Measurements from ENCODE around the gene FAM209B. TPM values are rescaled to one million over a fixed set of nuclear protein-coding genes. Genes with fewer than 3 reads are reported as not detected.
"Not testable (repeated sequence)": the region's sequence is repeated elsewhere in the genome, so short reads cannot be mapped to it uniquely, and the experiment has no call there.

Gene FAM209B, protein sequence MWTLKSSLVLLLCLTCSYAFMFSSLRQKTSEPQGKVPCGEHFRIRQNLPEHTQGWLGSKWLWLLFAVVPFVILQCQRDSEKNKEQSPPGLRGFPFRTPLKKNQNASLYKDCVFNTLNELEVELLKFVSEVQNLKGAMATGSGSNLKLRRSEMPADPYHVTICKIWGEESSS
- not detected in 2 replicates for total RNA-seq (2014; rRNA removed; shearing (Covaris generic))

DNA sequence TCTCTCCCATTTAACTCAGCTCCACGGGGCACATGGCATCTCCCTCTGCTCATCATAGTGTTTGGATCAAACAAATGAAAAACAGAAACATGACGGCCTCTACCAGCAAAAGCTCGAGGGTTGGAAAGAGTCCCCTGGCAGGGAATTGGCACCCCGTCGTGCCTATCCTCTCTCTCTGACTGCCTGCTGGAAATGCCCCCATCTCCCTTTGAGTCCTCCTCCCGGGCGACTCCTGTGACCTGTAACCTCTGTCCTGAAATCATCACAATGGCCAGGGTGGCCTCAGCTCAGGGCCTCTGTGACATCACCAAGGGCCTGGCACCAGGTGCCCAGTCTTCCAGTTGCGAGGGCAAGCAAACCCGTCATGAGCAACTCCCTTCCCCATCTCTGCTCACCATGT is at the start of gene FAM209B:
FAM209B (plus strand) TSS at position 301 of the 400 bp plus-strand sequence; CDS start at position 397, 96 bp downstream.
- not testable (repeated sequence) for H3K27ac ChIP-seq; DNase-seq (ENCODE audit: low read depth in 1 of 2, low spot score in 2 of 2); H3K4me1 ChIP-seq (replicated peaks); H3K9me3 ChIP-seq (replicated peaks); H3K36me3 ChIP-seq; H3K27me3 ChIP-seq (replicated peaks); H3K4me3 ChIP-seq

DNA sequence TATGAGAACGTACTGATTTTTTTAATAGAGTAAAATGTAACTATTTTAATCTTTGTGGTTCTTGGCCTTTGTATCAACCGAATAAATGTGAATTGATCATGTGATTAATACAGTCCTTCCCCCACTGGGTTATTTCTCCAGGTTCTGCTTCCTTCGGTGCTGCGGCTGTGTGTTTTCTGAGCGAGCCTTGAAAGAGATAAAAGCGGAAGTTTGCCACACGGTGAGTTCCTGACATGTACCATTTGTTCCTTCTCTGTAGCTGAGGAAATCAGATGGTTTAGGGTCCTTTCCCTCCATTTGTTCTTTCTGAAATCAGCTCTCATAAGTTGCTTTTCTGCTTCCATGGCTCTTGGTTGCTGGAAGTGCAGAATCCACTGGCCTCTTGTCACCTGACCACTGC is 49.1 kb upstream of the FAM209B start:
- no peaks in the 10 kb centered on the region for H3K4me1 ChIP-seq (replicated peaks)
- peaks cover 94% of the 10 kb centered on the region for H3K36me3 ChIP-seq
- no peak for DNase-seq (ENCODE audit: low read depth in 1 of 2, low spot score in 2 of 2)
- no peaks in the 10 kb centered on the region for H3K27me3 ChIP-seq (replicated peaks)
- no peak overlapping the region for H3K27ac ChIP-seq
- no peak overlapping the region for H3K4me3 ChIP-seq
- H3K9me3 ChIP-seq (replicated peaks) = no peaks in the 10 kb centered on the region

DNA sequence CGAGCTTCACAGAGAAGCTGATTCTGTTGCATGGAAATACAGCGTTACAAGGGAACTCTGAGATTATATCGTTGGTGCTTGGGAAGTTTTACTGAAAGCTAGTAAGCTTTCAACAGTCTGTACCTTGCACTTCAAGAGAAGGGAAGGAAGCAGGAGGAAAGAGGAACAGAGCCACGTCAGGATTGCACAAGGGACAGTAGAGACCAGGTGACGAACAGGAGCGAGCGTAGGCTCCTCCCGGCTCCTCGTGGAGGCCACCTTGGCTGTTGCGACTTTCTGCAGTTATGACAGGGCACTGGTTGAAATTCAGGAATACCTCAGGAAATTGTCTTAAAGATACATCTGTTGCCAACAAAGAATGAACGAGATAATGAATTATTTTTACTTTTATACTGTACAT is 45.8 kb upstream of the FAM209B start:
- no peak overlapping the region for H3K4me3 ChIP-seq
- H3K4me1 ChIP-seq (replicated peaks) = no peaks in the 10 kb centered on the region
- H3K9me3 ChIP-seq (replicated peaks) = no peaks in the 10 kb centered on the region
- H3K27ac ChIP-seq = no peak overlapping the region
- DNase-seq (ENCODE audit: low read depth in 1 of 2, low spot score in 2 of 2) = no peak
- H3K36me3 ChIP-seq = peaks cover 89% of the 10 kb centered on the region
- H3K27me3 ChIP-seq (replicated peaks) = no peaks in the 10 kb centered on the region

DNA sequence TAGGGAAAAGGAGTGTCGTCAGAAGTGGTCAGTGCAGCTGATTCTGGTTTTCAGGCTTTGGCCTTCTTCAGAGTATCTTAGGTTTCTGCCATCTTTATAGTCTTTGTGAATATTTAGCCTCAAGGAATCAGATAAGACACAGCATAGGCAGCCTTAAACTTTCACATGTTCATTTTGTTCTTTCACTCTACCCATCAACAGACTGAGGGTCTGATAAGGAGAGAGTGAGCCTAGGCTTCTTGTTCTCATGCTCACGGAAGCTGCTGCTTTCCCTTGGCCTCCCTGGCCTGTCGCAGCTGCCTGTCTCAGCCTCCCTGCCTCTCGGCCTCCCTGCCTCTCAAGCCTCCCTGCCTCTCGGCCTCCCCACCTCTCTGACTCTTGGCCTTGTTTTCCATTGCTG is 44.5 kb upstream of the FAM209B start:
- H3K27me3 ChIP-seq (replicated peaks) = no peaks in the 10 kb centered on the region
- no peak overlapping the region for H3K27ac ChIP-seq
- DNase-seq (ENCODE audit: low read depth in 1 of 2, low spot score in 2 of 2) = no peak
- no peaks in the 10 kb centered on the region for H3K9me3 ChIP-seq (replicated peaks)
- peaks cover 82% of the 10 kb centered on the region for H3K36me3 ChIP-seq
- H3K4me1 ChIP-seq (replicated peaks) = no peaks in the 10 kb centered on the region
- no peak overlapping the region for H3K4me3 ChIP-seq

DNA sequence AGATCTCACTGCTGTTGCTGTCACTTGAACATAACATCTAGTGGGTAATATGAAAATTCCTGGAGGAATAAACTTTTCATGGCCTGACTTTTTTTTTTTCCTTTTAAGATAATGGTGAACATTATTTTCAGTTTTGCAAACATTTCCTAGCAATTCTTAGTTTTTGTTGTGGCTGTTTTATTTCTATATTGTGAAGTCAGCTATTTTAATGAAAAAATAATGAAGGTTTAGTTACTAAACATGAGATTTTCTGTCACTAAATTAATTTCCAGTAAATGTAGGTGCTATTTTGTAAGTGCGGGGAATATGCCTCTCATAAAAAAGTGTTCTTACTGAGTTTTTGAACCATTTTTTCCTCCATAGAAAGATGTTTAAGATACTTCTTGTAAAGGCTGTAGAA is 31.9 kb upstream of the FAM209B start:
- H3K27ac ChIP-seq = no peak overlapping the region
- no peak overlapping the region for H3K4me3 ChIP-seq
- H3K36me3 ChIP-seq = peaks cover 33% of the 10 kb centered on the region
- H3K9me3 ChIP-seq (replicated peaks) = no peaks in the 10 kb centered on the region
- H3K4me1 ChIP-seq (replicated peaks) = no peaks in the 10 kb centered on the region
- no peaks in the 10 kb centered on the region for H3K27me3 ChIP-seq (replicated peaks)
- no peak for DNase-seq (ENCODE audit: low read depth in 1 of 2, low spot score in 2 of 2)

DNA sequence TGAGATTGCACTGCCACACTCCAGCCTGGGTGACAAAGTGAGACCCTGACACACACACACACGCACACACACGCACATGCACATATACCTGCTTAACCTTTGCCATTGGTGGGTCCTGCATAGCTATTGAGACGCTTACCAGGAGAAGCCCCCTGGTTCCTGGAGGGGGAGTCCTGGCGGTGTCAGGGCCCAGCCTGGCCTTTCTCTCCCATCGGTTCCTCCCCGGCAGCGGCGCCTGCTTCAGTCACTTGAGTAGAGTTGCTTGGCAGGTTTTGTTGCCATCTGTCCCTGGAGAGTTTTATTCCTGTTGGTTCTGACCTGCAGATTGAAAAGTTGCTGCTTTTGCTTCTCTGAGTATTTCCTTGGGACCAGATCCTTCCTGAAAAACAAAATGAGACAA is 29.1 kb upstream of the FAM209B start:
- Histone ChIP-seq H3K9me3 (replicated peaks) (no peaks in the 10 kb centered on the region), H3K4me3 (no peak overlapping the region), H3K27me3 (replicated peaks) (no peaks in the 10 kb centered on the region), H3K27ac (no peak overlapping the region), H3K36me3 (peaks cover 15% of the 10 kb centered on the region), H3K4me1 (replicated peaks) (no peaks in the 10 kb centered on the region)
- DNase-seq (ENCODE audit: low read depth in 1 of 2, low spot score in 2 of 2) = no peak

DNA sequence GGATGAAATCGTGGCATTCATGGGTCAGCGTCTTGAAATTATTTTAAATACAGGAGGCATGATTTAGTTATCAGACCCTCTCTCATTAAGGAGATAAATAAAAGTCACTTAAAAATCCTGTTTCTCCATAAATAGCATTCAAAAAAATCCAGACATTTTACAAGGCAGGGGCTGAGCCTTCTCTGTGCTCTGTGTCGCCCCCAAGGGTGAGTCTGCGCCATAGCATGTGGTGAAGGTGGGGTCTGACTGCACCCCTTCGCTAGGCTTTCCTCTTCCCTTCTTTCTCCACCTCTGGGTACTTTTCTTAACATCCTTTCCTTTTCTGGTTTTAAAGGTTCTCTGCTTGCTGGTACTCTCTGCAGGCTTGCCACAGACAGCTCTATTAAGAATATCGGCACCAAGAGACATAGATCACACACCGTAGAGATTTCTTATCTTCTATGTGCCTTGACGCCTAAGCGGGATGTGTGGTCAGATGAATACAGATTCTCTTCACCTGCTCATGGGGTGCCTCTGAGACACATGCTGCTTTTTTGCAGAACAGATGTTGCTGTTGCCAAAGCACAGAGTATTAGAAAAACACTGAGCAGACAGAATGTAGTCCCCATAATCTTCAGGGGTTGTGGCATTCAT is 28.6 kb upstream of the FAM209B start:
- Histone ChIP-seq H3K4me1 (replicated peaks) (no peaks in the 10 kb centered on the region), H3K27ac (no peak overlapping the region), H3K9me3 (replicated peaks) (no peaks in the 10 kb centered on the region), H3K27me3 (replicated peaks) (no peaks in the 10 kb centered on the region), H3K36me3 (peaks cover 15% of the 10 kb centered on the region), H3K4me3 (no peak overlapping the region)
- no peak for DNase-seq (ENCODE audit: low read depth in 1 of 2, low spot score in 2 of 2)

DNA sequence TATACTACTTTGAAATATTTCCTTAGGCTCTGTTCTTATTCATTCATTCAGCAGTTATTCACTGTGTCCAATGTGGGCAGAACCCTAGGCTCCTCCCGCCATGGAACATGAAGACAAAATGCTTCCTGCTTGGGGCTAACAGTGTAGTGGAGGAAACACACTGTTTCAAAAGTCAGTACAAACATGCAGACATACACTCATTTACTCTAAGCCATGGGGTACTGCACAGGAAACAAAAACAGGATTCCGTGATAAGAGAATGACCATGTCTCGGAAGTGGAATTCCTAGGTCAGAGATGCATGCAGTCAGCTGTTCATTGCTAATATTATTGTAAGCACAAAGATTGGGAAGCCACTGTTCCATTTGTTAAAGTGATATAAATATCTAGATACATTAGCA is 26.9 kb upstream of the FAM209B start:
- no peaks in the 10 kb centered on the region for H3K27me3 ChIP-seq (replicated peaks)
- peaks cover 15% of the 10 kb centered on the region for H3K36me3 ChIP-seq
- H3K4me1 ChIP-seq (replicated peaks) = no peaks in the 10 kb centered on the region
- no peak overlapping the region for H3K4me3 ChIP-seq
- no peak overlapping the region for H3K27ac ChIP-seq
- H3K9me3 ChIP-seq (replicated peaks) = no peaks in the 10 kb centered on the region
- no peak for DNase-seq (ENCODE audit: low read depth in 1 of 2, low spot score in 2 of 2)

DNA sequence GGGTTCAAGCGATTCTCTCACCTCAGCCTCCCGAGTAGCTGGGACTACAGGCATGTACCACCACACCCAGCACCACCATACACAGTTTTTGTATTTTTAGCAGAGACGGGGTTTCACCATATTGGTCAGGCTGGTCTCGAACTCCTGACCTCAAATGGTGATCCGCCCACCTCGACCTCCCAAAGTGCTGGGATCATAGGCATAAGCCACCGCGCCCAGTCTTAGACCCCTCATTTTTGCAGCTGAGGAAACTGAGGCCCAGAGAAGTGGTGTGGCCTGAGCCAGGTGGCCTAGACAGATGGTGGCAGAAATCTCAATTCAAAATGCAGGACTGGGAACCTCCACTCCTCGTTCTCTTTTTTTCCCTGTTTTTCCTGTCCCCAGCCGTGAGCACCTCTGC is 21.1 kb upstream of the FAM209B start:
- Histone ChIP-seq H3K27ac (no peak overlapping the region), H3K4me3 (no peak overlapping the region), H3K9me3 (replicated peaks) (no peaks in the 10 kb centered on the region), H3K27me3 (replicated peaks) (no peaks in the 10 kb centered on the region), H3K36me3 (peaks cover 27% of the 10 kb centered on the region), H3K4me1 (replicated peaks) (no peaks in the 10 kb centered on the region)
- DNase-seq (ENCODE audit: low read depth in 1 of 2, low spot score in 2 of 2) = no peak

DNA sequence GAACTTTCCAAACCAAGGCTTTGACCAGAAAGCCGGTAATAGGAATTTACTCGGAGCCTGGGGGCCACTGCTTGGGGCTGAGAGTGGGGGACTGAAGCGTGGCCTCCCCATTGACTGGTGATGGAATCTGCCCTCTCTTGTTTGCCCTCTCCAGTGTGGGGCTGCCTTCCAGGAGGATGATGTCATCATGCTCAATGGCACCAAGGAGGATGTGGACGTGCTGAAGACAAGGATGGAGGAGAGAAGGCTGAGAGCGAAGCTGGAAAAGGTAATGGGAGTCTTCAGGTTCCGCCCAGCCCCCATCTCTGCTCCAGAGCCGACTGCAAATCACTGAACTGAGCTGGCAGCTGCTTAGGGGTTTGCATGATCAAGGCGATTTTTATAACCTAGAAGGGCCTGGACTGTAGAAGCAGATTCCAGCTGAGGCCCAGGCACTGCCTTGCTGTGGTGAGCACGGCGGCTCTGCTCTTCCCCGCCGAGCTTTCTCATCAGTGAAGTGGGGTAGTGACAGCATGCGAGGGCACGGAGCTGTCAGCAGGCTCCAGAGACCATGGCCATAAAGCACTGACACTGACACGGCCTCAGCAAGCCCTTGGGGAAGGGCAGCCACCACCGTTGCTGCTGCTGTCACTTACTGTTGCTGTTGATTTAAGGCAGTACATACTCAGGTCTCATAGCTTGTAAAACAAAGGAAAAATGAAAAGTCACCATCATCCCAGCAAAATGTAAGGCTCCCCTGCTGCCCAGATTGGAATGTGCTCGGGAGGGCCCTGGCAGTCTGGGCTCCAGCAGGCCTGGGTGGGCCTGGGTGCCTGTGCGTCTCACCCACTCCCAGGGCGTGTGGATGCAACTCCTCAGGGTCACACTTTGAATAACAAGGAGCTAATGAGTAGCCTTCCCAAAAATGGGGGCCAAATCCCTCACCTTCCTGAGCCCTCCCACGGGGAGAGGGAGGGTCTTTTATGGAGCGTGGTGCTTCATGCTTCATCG is 19.6 kb upstream of the FAM209B start:
- no peak overlapping the region for H3K4me3 ChIP-seq
- no peaks in the 10 kb centered on the region for H3K27me3 ChIP-seq (replicated peaks)
- no peak overlapping the region for H3K27ac ChIP-seq
- no peak for DNase-seq (ENCODE audit: low read depth in 1 of 2, low spot score in 2 of 2)
- H3K4me1 ChIP-seq (replicated peaks) = no peaks in the 10 kb centered on the region
- peaks cover 42% of the 10 kb centered on the region for H3K36me3 ChIP-seq
- no peaks in the 10 kb centered on the region for H3K9me3 ChIP-seq (replicated peaks)

DNA sequence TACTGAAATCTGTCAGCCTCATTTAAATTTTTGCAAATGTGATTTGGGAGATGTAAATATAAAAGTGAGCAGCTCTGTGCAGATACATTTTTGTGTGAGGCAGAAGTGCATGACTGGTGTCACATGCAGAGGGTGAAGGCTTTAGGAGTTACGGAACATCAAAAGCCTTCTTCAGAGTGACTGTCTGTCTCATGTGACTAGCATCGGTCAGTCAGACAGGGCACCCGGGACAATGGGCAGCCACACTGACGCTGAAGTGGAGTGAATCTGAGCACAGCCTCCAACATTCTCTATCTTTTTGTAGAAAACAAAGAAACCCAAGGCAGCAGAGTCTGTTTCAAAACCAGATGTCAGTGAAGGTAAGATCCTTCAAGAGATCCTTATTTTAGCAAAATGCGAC is 16.4 kb upstream of the FAM209B start:
- no peaks in the 10 kb centered on the region for H3K27me3 ChIP-seq (replicated peaks)
- DNase-seq (ENCODE audit: low read depth in 1 of 2, low spot score in 2 of 2) = no peak
- no peaks in the 10 kb centered on the region for H3K4me1 ChIP-seq (replicated peaks)
- peaks cover 13% of the 10 kb centered on the region for H3K9me3 ChIP-seq (replicated peaks)
- H3K27ac ChIP-seq = no peak overlapping the region
- no peak overlapping the region for H3K4me3 ChIP-seq
- H3K36me3 ChIP-seq = peaks cover 66% of the 10 kb centered on the region

DNA sequence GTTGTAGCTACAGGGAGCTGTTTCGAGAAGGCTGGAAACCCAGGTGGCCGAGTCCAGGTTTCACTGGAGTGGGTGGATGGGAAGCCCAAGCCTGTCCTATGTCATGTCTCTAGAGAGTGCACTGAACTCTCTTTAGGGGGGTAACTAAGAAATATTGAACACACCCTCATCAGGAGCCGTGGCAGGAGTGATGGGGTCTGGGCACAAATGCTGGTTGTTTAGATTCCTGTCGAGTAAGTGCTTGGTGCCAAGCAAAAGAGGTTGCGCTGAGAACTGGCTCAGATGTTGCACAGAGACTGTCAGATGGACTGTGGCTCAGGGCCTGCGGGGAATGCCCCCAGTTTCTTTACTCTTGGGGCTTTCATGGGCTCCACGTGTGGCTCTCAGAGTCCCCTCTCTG is 15.8 kb upstream of the FAM209B start:
- H3K4me3 ChIP-seq = no peak overlapping the region
- H3K27me3 ChIP-seq (replicated peaks) = no peaks in the 10 kb centered on the region
- peaks cover 66% of the 10 kb centered on the region for H3K36me3 ChIP-seq
- H3K4me1 ChIP-seq (replicated peaks) = no peaks in the 10 kb centered on the region
- H3K27ac ChIP-seq = no peak overlapping the region
- no peak for DNase-seq (ENCODE audit: low read depth in 1 of 2, low spot score in 2 of 2)
- peaks cover 13% of the 10 kb centered on the region for H3K9me3 ChIP-seq (replicated peaks)

DNA sequence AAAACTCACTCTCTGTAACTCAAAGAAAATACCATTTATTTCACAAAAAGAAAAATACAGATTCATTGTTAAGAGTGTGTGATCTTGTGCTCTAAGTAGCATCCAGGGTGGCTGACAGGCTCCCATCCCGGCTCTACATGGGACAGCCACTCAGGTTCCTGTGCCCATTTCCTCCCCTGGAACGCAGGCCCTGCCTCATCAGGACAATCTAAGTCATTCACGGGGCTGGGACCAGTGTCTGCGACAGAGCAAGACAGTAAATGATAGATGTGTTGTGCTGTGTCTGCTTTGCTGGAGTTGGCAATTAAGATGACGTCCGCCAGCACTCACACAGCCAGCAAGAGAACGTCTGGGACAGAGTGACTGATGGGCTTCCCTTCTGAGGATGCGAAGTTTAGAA is 15.4 kb upstream of the FAM209B start:
- no peaks in the 10 kb centered on the region for H3K4me1 ChIP-seq (replicated peaks)
- H3K27ac ChIP-seq = no peak overlapping the region
- peaks cover 65% of the 10 kb centered on the region for H3K36me3 ChIP-seq
- no peaks in the 10 kb centered on the region for H3K27me3 ChIP-seq (replicated peaks)
- H3K9me3 ChIP-seq (replicated peaks) = peaks cover 13% of the 10 kb centered on the region
- DNase-seq (ENCODE audit: low read depth in 1 of 2, low spot score in 2 of 2) = no peak
- no peak overlapping the region for H3K4me3 ChIP-seq

DNA sequence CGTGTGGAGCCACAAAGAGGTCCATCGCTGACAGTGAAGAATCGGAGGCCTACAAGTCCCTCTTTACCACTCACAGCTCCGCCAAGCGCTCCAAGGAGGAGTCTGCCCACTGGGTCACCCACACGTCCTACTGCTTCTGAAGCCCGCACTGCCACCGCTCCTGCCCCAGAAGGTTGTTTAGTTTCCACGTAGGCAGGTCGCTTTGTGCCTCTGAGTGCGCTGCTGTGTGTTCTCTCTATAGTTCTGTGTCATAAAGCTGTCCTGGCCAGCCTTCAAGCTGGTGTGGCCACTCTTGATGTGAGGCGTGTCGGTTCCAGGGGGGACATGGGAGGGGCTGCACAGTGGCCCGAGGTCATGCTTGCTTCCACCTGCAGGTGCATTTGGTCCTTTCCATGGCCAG is 14.9 kb upstream of the FAM209B start:
- Histone ChIP-seq H3K36me3 (peaks cover 61% of the 10 kb centered on the region), H3K27me3 (replicated peaks) (no peaks in the 10 kb centered on the region), H3K9me3 (replicated peaks) (peaks cover 13% of the 10 kb centered on the region), H3K4me1 (replicated peaks) (no peaks in the 10 kb centered on the region), H3K27ac (no peak overlapping the region), H3K4me3 (no peak overlapping the region)
- DNase-seq (ENCODE audit: low read depth in 1 of 2, low spot score in 2 of 2) = no peak

Measured in SJSA1 (cell line).